Astrocyte (in vitro differentiated cells and primary cell): ENCODE results near the gene STKLD1. TPM values are rescaled to one million over a fixed set of nuclear protein-coding genes. Genes with fewer than 3 reads are reported as not detected.

Experiments
- DNase-seq: peaks from one replicate; pipeline ENCODE4 v3.0.0-alpha.2; 2010; ENCODE audit warnings: low read depth
- FAIRE-seq: peaks from 2 replicates; lab custom pipeline; 2011; peaks lifted over from hg19 to GRCh38; lab: Jason Lieb, UNC
- H2AFZ ChIP-seq: 2 replicates; pipeline ENCODE4 v1.6.0; 2012; ENCODE audit warnings: low read depth, low read length, inconsistent platforms
- H3K27ac ChIP-seq: 2 replicates; pipeline ENCODE4 v1.5.1; 2011; ENCODE audit warnings: low read depth, low read length, inconsistent platforms
- H3K27me3 ChIP-seq: 2 replicates; pipeline ENCODE4 v1.6.0; 2011; ENCODE audit warnings: low read length, inconsistent platforms; ENCODE audit not compliant: insufficient read depth
- H3K36me3 ChIP-seq: 2 replicates; pipeline ENCODE4 v1.5.1; 2011; ENCODE audit warnings: low read length, inconsistent platforms; ENCODE audit not compliant: insufficient read depth
- H3K4me1 ChIP-seq: 2 replicates; pipeline ENCODE4 v1.5.1; 2011; ENCODE audit warnings: low read length, inconsistent platforms; ENCODE audit not compliant: insufficient read depth
- H3K4me2 ChIP-seq: 2 replicates; pipeline ENCODE4 v1.6.0; 2012; ENCODE audit warnings: low read length, inconsistent platforms
- H3K4me3 ChIP-seq: 2 replicates; pipeline ENCODE4 v1.5.1; 2011; ENCODE audit warnings: low read depth, mild to moderate bottlenecking, low read length, inconsistent platforms; ENCODE audit not compliant: insufficient read depth
- H3K79me2 ChIP-seq: 2 replicates; pipeline ENCODE4 v1.6.0; 2012; ENCODE audit warnings: mild to moderate bottlenecking, low read length, inconsistent platforms; ENCODE audit not compliant: insufficient read depth
- H3K9ac ChIP-seq: 2 replicates; pipeline ENCODE4 v1.6.0; 2012; ENCODE audit warnings: mild to moderate bottlenecking, low read length, inconsistent platforms
- H3K9me3 ChIP-seq: 2 replicates; pipeline ENCODE4 v1.5.1; 2012; ENCODE audit warnings: low read depth, mild to moderate bottlenecking, low read length, inconsistent platforms; ENCODE audit not compliant: insufficient read depth
- H4K20me1 ChIP-seq: 2 replicates; pipeline ENCODE4 v1.6.0; 2012; ENCODE audit warnings: low read length, inconsistent platforms; ENCODE audit not compliant: insufficient read depth
- H3K27ac Mint-ChIP-seq: one replicate; pipeline ENCODE4 v1.8.0; 2021; ENCODE audit warnings: mild to moderate bottlenecking, mixed read lengths; ENCODE audit not compliant: unreplicated experiment
- H3K27me3 Mint-ChIP-seq: one replicate; pipeline ENCODE4 v1.8.0; 2021; ENCODE audit warnings: low read depth, mixed read lengths; ENCODE audit not compliant: unreplicated experiment
- H3K36me3 Mint-ChIP-seq: one replicate; pipeline ENCODE4 v1.8.0; 2021; ENCODE audit warnings: low read depth, mixed read lengths; ENCODE audit not compliant: unreplicated experiment
- H3K4me1 Mint-ChIP-seq: one replicate; pipeline ENCODE4 v1.8.0; 2021; ENCODE audit warnings: low read depth, mixed read lengths; ENCODE audit not compliant: unreplicated experiment
- H3K4me3 Mint-ChIP-seq: one replicate; pipeline ENCODE4 v1.8.0; 2021; ENCODE audit warnings: mild to moderate bottlenecking, moderate library complexity, mixed read lengths; ENCODE audit not compliant: unreplicated experiment
- H3K9me3 Mint-ChIP-seq: one replicate; pipeline ENCODE4 v1.8.0; 2021; ENCODE audit warnings: mild to moderate bottlenecking, mixed read lengths; ENCODE audit not compliant: unreplicated experiment
- CTCF ChIP-seq: IDR thresholded peaks from 2 replicates; pipeline ENCODE4 v1.5.1; 2011; ENCODE audit warnings: low read depth, mild to moderate bottlenecking, inconsistent platforms, low read length, moderate library complexity; ENCODE audit not compliant: insufficient read depth
- EZH2 ChIP-seq: IDR thresholded peaks from 2 replicates; pipeline ENCODE4 v1.6.1; 2012; ENCODE audit warnings: mild to moderate bottlenecking, low read length, inconsistent platforms; ENCODE audit not compliant: insufficient read depth
- total RNA-seq: library from RNA; stranded (reverse); gene quantifications from 2 replicates; pipeline ENCODE4 v1.2.1, GENCODE V29; 2021

The STKLD1 gene
- total RNA-seq, 1 donor from 2014 or later: 0.82 TPM

GRCh38 chr9:133408042-133408441 is 31.9 kb downstream of the STKLD1 start:
- FAIRE-seq: no peak
- no peak for TF ChIP-seq EZH2
- no peak for TF ChIP-seq CTCF
- peaks cover 10% of the 10 kb centered on the region for H3K4me1 Mint-ChIP-seq
- Histone ChIP-seq H3K4me1 (peaks cover 9% of the 10 kb centered on the region), H3K4me3 (no peak overlapping the region), H3K79me2 (peaks cover 11% of the 10 kb centered on the region), H2AFZ (no peak overlapping the region), H3K9me3 (no peaks in the 10 kb centered on the region), H3K36me3 (peaks cover 8% of the 10 kb centered on the region), H3K27ac (no peak overlapping the region), H4K20me1 (peaks cover 49% of the 10 kb centered on the region), H3K9ac (no peak overlapping the region), H3K4me2 (no peak overlapping the region), H3K27me3 (no peaks in the 10 kb centered on the region)
- DNase-seq: no peak
- H3K36me3 Mint-ChIP-seq: peaks cover 29% of the 10 kb centered on the region
- H3K27ac Mint-ChIP-seq: no peak overlapping the region
- H3K27me3 Mint-ChIP-seq: no peaks in the 10 kb centered on the region
- no peak overlapping the region for H3K4me3 Mint-ChIP-seq
- no peaks in the 10 kb centered on the region for H3K9me3 Mint-ChIP-seq

- peaks cover 21% of the 10 kb centered on the region for H3K36me3 Mint-ChIP-seq
- peaks cover 58% of the 10 kb centered on the region for H3K79me2 ChIP-seq
- H3K27me3 Mint-ChIP-seq: no peaks in the 10 kb centered on the region
- no peaks in the 10 kb centered on the region for H3K27me3 ChIP-seq
- no peak overlapping the region for H3K27ac ChIP-seq
- H3K9me3 ChIP-seq: no peaks in the 10 kb centered on the region
- H3K4me2 ChIP-seq: no peak overlapping the region
- TF ChIP-seq EZH2 (no peak), CTCF (no peak)
- peaks cover 6% of the 10 kb centered on the region for H3K4me1 ChIP-seq
- H3K4me3 Mint-ChIP-seq: no peak overlapping the region
- peaks cover 42% of the 10 kb centered on the region for H4K20me1 ChIP-seq
- H3K4me1 Mint-ChIP-seq: peaks cover 10% of the 10 kb centered on the region
- no peak for DNase-seq
- H3K4me3 ChIP-seq: no peak overlapping the region
- H3K9ac ChIP-seq: no peak overlapping the region
- H3K27ac Mint-ChIP-seq: no peak overlapping the region
- H3K9me3 Mint-ChIP-seq: no peaks in the 10 kb centered on the region
- FAIRE-seq: no peak
- H3K36me3 ChIP-seq: peaks cover 7% of the 10 kb centered on the region
- H2AFZ ChIP-seq: no peak overlapping the region
Measured at GRCh38 chr9:133415170-133415569, 39.0 kb downstream of the STKLD1 start.
